ENCODE measurements around the gene PCNX3. TPM values are rescaled to one million over a fixed set of nuclear protein-coding genes. Genes with fewer than 3 reads are reported as not detected.

PCNX3 gene
- polyA plus RNA-seq, 1 experiment, result 9.7 TPM

DNA sequence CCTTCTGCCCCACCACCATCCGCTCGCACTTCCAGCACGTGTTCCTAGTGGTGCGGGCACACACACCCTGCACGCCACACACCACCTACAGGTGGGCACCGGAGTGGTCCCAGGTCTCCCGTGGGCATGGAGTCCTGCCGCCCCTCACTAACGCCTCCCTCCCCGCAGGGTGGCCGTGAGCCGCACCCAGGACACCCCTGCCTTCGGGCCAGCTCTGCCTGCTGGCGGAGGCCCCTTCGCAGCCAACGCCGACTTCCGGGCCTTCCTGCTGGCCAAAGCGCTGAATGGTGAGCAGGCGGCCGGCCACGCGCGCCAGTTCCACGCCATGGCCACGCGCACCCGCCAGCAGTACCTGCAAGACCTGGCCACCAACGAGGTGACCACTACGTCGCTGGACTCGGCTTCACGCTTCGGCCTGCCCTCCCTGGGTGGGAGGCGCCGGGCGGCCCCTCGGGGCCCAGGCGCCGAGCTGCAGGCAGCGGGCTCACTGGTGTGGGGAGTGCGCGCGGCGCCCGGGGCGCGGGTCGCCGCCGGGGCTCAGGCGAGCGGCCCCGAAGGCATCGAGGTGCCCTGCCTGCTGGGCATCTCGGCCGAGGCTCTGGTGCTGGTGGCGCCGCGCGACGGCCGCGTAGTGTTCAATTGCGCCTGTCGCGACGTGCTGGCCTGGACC is 30.8 kb downstream of the PCNX3 start:
- CTCF ChIA-PET, result no interaction called here
- Histone ChIP-seq H3K27ac (ENCODE audit: low read depth, low read length) (no peak overlapping the region), H3K4me3 (ENCODE audit: low read depth, low read length) (no peak overlapping the region), H3K27me3 (ENCODE audit: control insufficient read depth, insufficient read depth, low read length) (no peaks in the 10 kb centered on the region), H3K9me3 (ENCODE audit: control insufficient read depth, insufficient read depth, low read length) (peaks cover 8% of the 10 kb centered on the region; the same call in 1 of the 2 replicates)
- no peak for TF ChIP-seq CTCF (IDR thresholded peaks at IDR 0.05; ENCODE audit: low read depth, low read length)
- POLR2A ChIA-PET, result interaction anchor here (1.5 kb wide), 1 partner anchor 8 kb away, joined by 4 read pairs; the partner anchor contains the start of gene SIPA1
- no peak for DNase-seq (ENCODE audit: low read depth, low spot score)

GRCh38 chr11:65646958-65647701 is 31.6 kb downstream of the PCNX3 start:
- no peaks in the 10 kb centered on the region for H3K27me3 ChIP-seq (ENCODE audit: control insufficient read depth, insufficient read depth, low read length)
- no peak for DNase-seq (ENCODE audit: low read depth, low spot score)
- H3K27ac ChIP-seq (ENCODE audit: low read depth, low read length), result no peak overlapping the region
- POLR2A ChIA-PET, result interaction anchor here (0.7 to 1.5 kb wide), 2 partner anchors 9 to 19 kb away, joined by 4 to 5 read pairs; partner anchors contain the start of gene SIPA1
- H3K4me3 ChIP-seq (ENCODE audit: low read depth, low read length), result no peak overlapping the region
- H3K9me3 ChIP-seq (ENCODE audit: control insufficient read depth, insufficient read depth, low read length), result peaks cover 8% of the 10 kb centered on the region; the same call in 1 of the 2 replicates
- no peak for TF ChIP-seq CTCF (IDR thresholded peaks at IDR 0.05; ENCODE audit: low read depth, low read length)
- CTCF ChIA-PET, result no interaction called here

GRCh38 chr11:65648997-65649493 is 33.5 kb downstream of the PCNX3 start:
- ChIA-PET POLR2A (no interaction called here), CTCF (no interaction called here)
- Histone ChIP-seq H3K4me3 (ENCODE audit: low read depth, low read length) (no peak overlapping the region), H3K9me3 (ENCODE audit: control insufficient read depth, insufficient read depth, low read length) (peaks cover 8% of the 10 kb centered on the region; the same call in 1 of the 2 replicates), H3K27ac (ENCODE audit: low read depth, low read length) (no peak overlapping the region), H3K27me3 (ENCODE audit: control insufficient read depth, insufficient read depth, low read length) (no peaks in the 10 kb centered on the region)
- DNase-seq (ENCODE audit: low read depth, low spot score), result no peak
- TF ChIP-seq CTCF (IDR thresholded peaks at IDR 0.05; ENCODE audit: low read depth, low read length), result no peak

- no peak overlapping the region for H3K27ac ChIP-seq (ENCODE audit: low read depth, low read length)
- CTCF ChIA-PET, result no interaction called here
- peaks cover 8% of the 10 kb centered on the region; the same call in 1 of the 2 replicates for H3K9me3 ChIP-seq (ENCODE audit: control insufficient read depth, insufficient read depth, low read length)
- H3K4me3 ChIP-seq (ENCODE audit: low read depth, low read length), result no peak overlapping the region
- TF ChIP-seq CTCF (IDR thresholded peaks at IDR 0.05; ENCODE audit: low read depth, low read length), result no peak
- DNase-seq (ENCODE audit: low read depth, low spot score), result no peak
- H3K27me3 ChIP-seq (ENCODE audit: control insufficient read depth, insufficient read depth, low read length), result no peaks in the 10 kb centered on the region
- POLR2A ChIA-PET, result interaction anchor here (0.6 kb wide), 1 partner anchor 59 kb away, joined by 4 read pairs; no protein-coding TSS in a partner anchor
Observed at GRCh38 chr11:65649656-65650546, 34.3 kb downstream of the PCNX3 start.

Measured in AG04450 (cell line).